ENCODE results near the gene ARHGAP28. TPM values are rescaled to one million over a fixed set of nuclear protein-coding genes. Genes with fewer than 3 reads are reported as not detected.

Gene ARHGAP28
- total and polyA plus RNA-seq, 12 donors = 0.35 to 5.3 (median 2.2) TPM

DNA sequence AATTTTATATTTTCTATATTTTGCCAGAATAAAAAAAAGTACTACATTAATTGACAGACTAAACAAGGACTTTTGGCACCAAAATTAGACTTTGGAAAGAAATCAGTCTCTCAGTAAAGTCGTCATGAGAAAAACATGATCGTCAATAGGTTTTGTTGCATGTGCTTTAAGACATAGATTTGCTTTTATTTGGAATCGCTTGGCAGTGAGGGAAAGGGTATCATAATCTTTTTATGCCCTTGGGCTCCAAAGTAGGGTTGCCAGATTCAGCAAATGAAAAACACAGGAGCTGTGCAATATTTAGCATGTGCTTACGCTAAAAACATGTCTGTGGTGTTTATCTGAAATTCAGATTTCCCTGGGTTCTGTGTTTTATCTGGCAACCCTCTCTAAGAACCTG lies 210.5 kb downstream of the ARHGAP28 start:
- no peak overlapping the region for H3K27ac ChIP-seq
- H3K4me3 ChIP-seq = no peak overlapping the region
- no peaks in the 10 kb centered on the region for H3K36me3 ChIP-seq
- WGBS, 2 donors = 91 to 92% methylated on average over 4 of the region's 4 CpGs
- no peak for DNase-seq
- H3K27me3 ChIP-seq = peaks cover 0 to 13% (median 4%) of the 10 kb centered on the region in 7 donors
- no peaks in the 10 kb centered on the region for H3K9me3 ChIP-seq
- TF ChIP-seq, protein P1, sequence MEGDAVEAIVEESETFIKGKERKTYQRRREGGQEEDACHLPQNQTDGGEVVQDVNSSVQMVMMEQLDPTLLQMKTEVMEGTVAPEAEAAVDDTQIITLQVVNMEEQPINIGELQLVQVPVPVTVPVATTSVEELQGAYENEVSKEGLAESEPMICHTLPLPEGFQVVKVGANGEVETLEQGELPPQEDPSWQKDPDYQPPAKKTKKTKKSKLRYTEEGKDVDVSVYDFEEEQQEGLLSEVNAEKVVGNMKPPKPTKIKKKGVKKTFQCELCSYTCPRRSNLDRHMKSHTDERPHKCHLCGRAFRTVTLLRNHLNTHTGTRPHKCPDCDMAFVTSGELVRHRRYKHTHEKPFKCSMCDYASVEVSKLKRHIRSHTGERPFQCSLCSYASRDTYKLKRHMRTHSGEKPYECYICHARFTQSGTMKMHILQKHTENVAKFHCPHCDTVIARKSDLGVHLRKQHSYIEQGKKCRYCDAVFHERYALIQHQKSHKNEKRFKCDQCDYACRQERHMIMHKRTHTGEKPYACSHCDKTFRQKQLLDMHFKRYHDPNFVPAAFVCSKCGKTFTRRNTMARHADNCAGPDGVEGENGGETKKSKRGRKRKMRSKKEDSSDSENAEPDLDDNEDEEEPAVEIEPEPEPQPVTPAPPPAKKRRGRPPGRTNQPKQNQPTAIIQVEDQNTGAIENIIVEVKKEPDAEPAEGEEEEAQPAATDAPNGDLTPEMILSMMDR (IDR thresholded peaks at IDR 0.05) = no peak
- ATAC-seq = no peak
- intact Hi-C loops (cut with DNase I) = no loop called here
- H3K4me1 ChIP-seq = no peaks in the 10 kb centered on the region

DNA sequence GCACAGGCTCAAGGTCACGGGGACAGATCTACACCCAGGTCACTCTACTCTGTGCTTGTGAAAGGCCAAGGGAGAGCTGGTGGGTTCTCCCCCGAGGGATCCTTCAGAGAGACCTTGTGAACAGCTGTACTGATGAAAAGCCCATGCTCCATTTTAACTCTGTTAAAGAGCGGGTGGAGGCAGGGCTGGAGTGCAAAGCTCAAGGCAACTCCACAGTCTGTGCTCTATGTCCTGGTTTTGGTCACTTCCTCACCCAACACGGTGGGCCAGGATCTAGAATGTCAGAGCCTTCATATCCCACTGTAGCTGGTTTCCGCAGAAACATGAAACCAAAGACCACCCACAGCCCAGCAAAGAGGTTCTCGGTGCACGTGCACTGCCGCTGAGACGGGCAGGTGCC lies 210.9 kb downstream of the ARHGAP28 start:
- TF ChIP-seq, protein P1 (IDR thresholded peaks at IDR 0.05) = no peak
- no peak for ATAC-seq
- 84 to 89% methylated on average over 9 of the region's 9 CpGs for WGBS, 2 donors
- H3K4me3 ChIP-seq = no peak overlapping the region
- no peaks in the 10 kb centered on the region for H3K36me3 ChIP-seq
- H3K4me1 ChIP-seq = no peaks in the 10 kb centered on the region
- no peak overlapping the region for H3K27ac ChIP-seq
- intact Hi-C loops (cut with DNase I) = no loop called here
- H3K27me3 ChIP-seq = peaks cover 0 to 13% (median 4%) of the 10 kb centered on the region in 7 donors
- no peak for DNase-seq
- H3K9me3 ChIP-seq = no peaks in the 10 kb centered on the region

DNA sequence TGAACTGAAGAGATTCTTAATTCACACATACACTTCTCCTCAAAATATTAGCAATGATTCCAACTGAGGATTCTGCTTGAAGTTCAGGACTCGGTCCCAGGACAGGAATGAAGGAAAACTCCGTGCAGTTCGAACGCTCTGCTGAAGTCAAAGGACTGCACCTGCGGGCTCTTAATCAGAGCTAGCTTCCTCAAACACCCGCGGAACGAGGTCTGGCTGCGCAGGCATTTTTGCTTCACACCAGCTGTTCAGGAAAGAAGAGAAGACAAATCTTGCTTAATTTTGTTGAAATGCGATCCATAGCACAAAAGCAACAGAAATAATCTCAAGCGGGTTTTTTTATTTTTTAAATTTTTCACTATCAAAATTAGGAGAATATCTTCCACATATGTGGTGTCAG lies 212.5 kb downstream of the ARHGAP28 start:
- Histone ChIP-seq H3K4me3 (no peak overlapping the region), H3K36me3 (no peaks in the 10 kb centered on the region), H3K27me3 (peaks cover 0 to 22% (median 4%) of the 10 kb centered on the region in 7 donors), H3K4me1 (no peaks in the 10 kb centered on the region), H3K9me3 (no peaks in the 10 kb centered on the region), H3K27ac (no peak overlapping the region)
- 82 to 83% methylated on average over 11 of the region's 11 CpGs for WGBS, 2 donors
- DNase-seq = no peak
- intact Hi-C loops (cut with DNase I) = no loop called here
- ATAC-seq = no peak
- TF ChIP-seq, protein P1 (IDR thresholded peaks at IDR 0.05) = no peak

DNA sequence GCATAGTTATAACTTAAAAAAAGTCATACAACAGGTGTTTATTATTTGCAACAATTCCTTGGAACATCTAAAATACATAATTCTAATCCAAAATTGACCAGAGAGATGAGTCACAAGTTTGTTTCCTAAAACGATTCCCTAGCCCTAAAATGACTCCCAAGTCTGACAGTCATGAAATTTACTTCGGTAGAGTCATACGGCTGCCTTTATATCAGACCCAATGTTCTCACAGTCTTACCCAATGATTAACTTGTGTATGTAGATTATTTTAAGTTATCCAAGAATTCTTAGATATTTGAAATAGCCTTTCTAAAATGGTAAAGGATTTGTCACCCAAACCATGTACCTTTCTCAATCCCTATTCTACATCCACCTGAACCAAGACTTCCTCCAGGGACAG lies 213.2 kb downstream of the ARHGAP28 start:
- 89 to 95% methylated on average over 3 of the region's 3 CpGs for WGBS, 2 donors
- H3K9me3 ChIP-seq = no peaks in the 10 kb centered on the region
- no peak for ATAC-seq

More for the DNA sequence above, 213.2 kb downstream of the ARHGAP28 start:
- intact Hi-C loops (cut with DNase I) = no loop called here
- H3K27me3 ChIP-seq = peaks cover 0 to 27% (median 5%) of the 10 kb centered on the region in 7 donors
- H3K36me3 ChIP-seq = no peaks in the 10 kb centered on the region
- no peaks in the 10 kb centered on the region for H3K4me1 ChIP-seq
- H3K27ac ChIP-seq = no peak overlapping the region
- TF ChIP-seq, protein P1 (IDR thresholded peaks at IDR 0.05) = no peak
- no peak overlapping the region for H3K4me3 ChIP-seq
- no peak for DNase-seq
